SHP77 (cell line): ENCODE data around the gene LIMS2.
A peak's percentile ranks its signal among the peaks of the same experiment; 100 is the strongest.

Source experiments
- DNase-seq, 2 experiments: peaks; one replicate each; lab custom pipeline; 2025; lab: John Stamatoyannopoulos, UW

LIMS2 gene

GRCh38 chr2:127645395-127646291, 29.7 kb downstream of the LIMS2 start, which contains the start of gene GPR17:
TSS of gene GPR17 (plus strand) at chr2:127646153. CDS start at chr2:127650736, 4,583 bp downstream.
- no peak for DNase-seq

GRCh38 chr2:127645026-127645394, 30.3 kb downstream of the LIMS2 start:
- no peak for DNase-seq

GRCh38 chr2:127644066-127645025, 31.0 kb downstream of the LIMS2 start:
- no peak for DNase-seq

GRCh38 chr2:127643439-127644065, 31.8 kb downstream of the LIMS2 start:
- DNase-seq: no peak

GRCh38 chr2:127642706-127643438, 32.5 kb downstream of the LIMS2 start:
- no peak for DNase-seq

GRCh38 chr2:127641846-127642507, 33.4 kb downstream of the LIMS2 start:
- no peak for DNase-seq

GRCh38 chr2:127641133-127641532, 34.2 kb downstream of the LIMS2 start:
- no peak for DNase-seq

- peak; percentile 58 to 76 for DNase-seq
Measured at GRCh38 chr2:127640082-127641072, 35.0 kb downstream of the LIMS2 start.

- no peak for DNase-seq
Measured at GRCh38 chr2:127639111-127639474, 36.2 kb downstream of the LIMS2 start.

- DNase-seq: no peak
Measured at GRCh38 chr2:127638361-127639110, 36.8 kb downstream of the LIMS2 start.

GRCh38 chr2:127637725-127638252, 37.5 kb downstream of the LIMS2 start:
- DNase-seq: no peak

GRCh38 chr2:127637236-127637630, 38.1 kb downstream of the LIMS2 start:
- no peak for DNase-seq

- DNase-seq: no peak
Measured at GRCh38 chr2:127636248-127637235, 38.8 kb downstream of the LIMS2 start.

- DNase-seq: no peak
Measured at GRCh38 chr2:127635380-127636237, 39.7 kb downstream of the LIMS2 start.

- no peak for DNase-seq
Measured at GRCh38 chr2:127634626-127635379, 40.5 kb downstream of the LIMS2 start.
